DOHH2 (cell line): ENCODE measurements around the gene EN1.

ENCODE experiments used
- H3F3A ChIP-seq: fragments of 200-600 bp; sonication (generic), shearing (Covaris generic); 2 replicates; pipeline ENCODE4 v1.6.0; 2016; ENCODE audit warnings: antibody characterized with exemption, mild to moderate bottlenecking; ENCODE audit not compliant: control insufficient read depth, insufficient read depth
- H3K27ac ChIP-seq: fragments of 200-600 bp; sonication (generic); 2 replicates; pipeline ENCODE4 v1.5.1; 2014; ENCODE audit warnings: low read depth, mild to moderate bottlenecking, low read length, moderate library complexity
- H3K27me3 ChIP-seq: fragments of 200-600 bp; sonication (generic); 2 replicates; pipeline ENCODE4 v1.6.1; 2014; ENCODE audit warnings: mild to moderate bottlenecking, low read length, mixed read lengths; ENCODE audit not compliant: control insufficient read depth
- H3K36me3 ChIP-seq: fragments of 200-600 bp; sonication (generic); 2 replicates; pipeline ENCODE4 v1.6.1; 2014; ENCODE audit warnings: mild to moderate bottlenecking, low read length, moderate library complexity, mixed read lengths; ENCODE audit not compliant: control insufficient read depth
- H3K4me1 ChIP-seq: fragments of 200-600 bp; sonication (generic); 2 replicates; pipeline ENCODE4 v1.6.1; 2014; ENCODE audit warnings: mild to moderate bottlenecking, low read length, mixed read lengths; ENCODE audit not compliant: control insufficient read depth
- H3K4me2 ChIP-seq: fragments of 200-600 bp; sonication (generic); 2 replicates; pipeline ENCODE4 v1.6.0; 2014; ENCODE audit warnings: mild to moderate bottlenecking, low read length, moderate library complexity
- H3K4me3 ChIP-seq: fragments of 200-600 bp; sonication (generic); 2 replicates; pipeline ENCODE4 v1.5.1; 2014; ENCODE audit warnings: mild to moderate bottlenecking, low read length, mixed read lengths
- H3K79me2 ChIP-seq: fragments of 200-600 bp; sonication (generic); 2 replicates; pipeline ENCODE4 v1.6.1; 2014; ENCODE audit warnings: mild to moderate bottlenecking, low read length, mixed read lengths; ENCODE audit not compliant: control insufficient read depth
- H3K9me2 ChIP-seq: fragments of 200-600 bp; sonication (generic); replicated peaks from 2 replicates; pipeline ENCODE4 v1.6.1; 2014; ENCODE audit warnings: mild to moderate bottlenecking, low read length, mixed read lengths; ENCODE audit not compliant: control insufficient read depth
- H3K9me3 ChIP-seq: fragments of 200-600 bp; sonication (generic); 2 replicates; pipeline ENCODE4 v1.6.1; 2014; ENCODE audit warnings: antibody characterized with exemption, low read length, mixed read lengths; ENCODE audit not compliant: control insufficient read depth, insufficient read depth
- H4K20me1 ChIP-seq: fragments of 200-600 bp; sonication (generic); 2 replicates; pipeline ENCODE4 v1.6.0; 2014; ENCODE audit warnings: low read depth, mild to moderate bottlenecking, antibody characterized with exemption, low read length, moderate library complexity; ENCODE audit not compliant: control insufficient read depth, insufficient read depth
- EZH2phosphoT487 ChIP-seq: fragments of 200-600 bp; sonication (generic); IDR thresholded peaks from 2 replicates; pipeline ENCODE4 v1.6.1; 2017; ENCODE audit warnings: borderline replicate concordance, mild to moderate bottlenecking, antibody characterized with exemption, low read length, moderate library complexity, mixed read lengths
- TF ChIP-seq, protein P1 (sequence below): fragments of 200-600 bp; sonication (generic); IDR thresholded peaks from one replicate; pipeline ENCODE4 v1.5.1; 2014; ENCODE audit warnings: antibody characterized with exemption, mild to moderate bottlenecking, low read depth, low read length; ENCODE audit not compliant: poor library complexity, severe bottlenecking

EN1 gene

DNA sequence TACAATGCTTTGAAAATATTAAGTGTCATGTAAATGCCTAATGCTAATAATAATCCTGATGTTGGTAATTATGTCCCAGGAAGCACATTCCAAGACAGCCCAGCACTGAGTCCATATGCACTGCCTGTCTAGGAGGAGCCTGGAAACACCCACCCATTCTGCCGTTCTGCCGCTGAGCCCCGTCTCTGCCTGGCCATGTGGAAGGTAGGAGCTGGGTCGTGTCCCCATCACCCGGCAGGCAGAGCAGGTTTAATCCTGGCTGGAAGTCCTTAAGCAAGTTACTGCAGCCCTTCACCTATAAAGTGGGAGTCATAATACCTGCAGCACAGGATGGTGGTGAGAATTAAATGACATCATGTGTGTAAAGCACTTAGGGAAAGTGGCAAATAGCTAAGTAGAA, 13.1 kb upstream of the EN1 start:
- Histone ChIP-seq H3K9me3 (no peaks in the 10 kb centered on the region), H4K20me1 (no peaks in the 10 kb centered on the region), H3K4me3 (no peak overlapping the region), H3K9me2 (no peaks in the 10 kb centered on the region), H3K4me1 (peaks cover 2% of the 10 kb centered on the region; the same call in 1 of the 2 replicates), H3K27me3 (peaks cover 29% of the 10 kb centered on the region), H3K4me2 (no peak overlapping the region), H3K79me2 (no peaks in the 10 kb centered on the region), H3K27ac (no peak overlapping the region), H3F3A (no peaks in the 10 kb centered on the region), H3K36me3 (no peaks in the 10 kb centered on the region)
- TF ChIP-seq, protein P1, sequence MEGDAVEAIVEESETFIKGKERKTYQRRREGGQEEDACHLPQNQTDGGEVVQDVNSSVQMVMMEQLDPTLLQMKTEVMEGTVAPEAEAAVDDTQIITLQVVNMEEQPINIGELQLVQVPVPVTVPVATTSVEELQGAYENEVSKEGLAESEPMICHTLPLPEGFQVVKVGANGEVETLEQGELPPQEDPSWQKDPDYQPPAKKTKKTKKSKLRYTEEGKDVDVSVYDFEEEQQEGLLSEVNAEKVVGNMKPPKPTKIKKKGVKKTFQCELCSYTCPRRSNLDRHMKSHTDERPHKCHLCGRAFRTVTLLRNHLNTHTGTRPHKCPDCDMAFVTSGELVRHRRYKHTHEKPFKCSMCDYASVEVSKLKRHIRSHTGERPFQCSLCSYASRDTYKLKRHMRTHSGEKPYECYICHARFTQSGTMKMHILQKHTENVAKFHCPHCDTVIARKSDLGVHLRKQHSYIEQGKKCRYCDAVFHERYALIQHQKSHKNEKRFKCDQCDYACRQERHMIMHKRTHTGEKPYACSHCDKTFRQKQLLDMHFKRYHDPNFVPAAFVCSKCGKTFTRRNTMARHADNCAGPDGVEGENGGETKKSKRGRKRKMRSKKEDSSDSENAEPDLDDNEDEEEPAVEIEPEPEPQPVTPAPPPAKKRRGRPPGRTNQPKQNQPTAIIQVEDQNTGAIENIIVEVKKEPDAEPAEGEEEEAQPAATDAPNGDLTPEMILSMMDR = no peak
- no peak for TF ChIP-seq EZH2phosphoT487

DNA sequence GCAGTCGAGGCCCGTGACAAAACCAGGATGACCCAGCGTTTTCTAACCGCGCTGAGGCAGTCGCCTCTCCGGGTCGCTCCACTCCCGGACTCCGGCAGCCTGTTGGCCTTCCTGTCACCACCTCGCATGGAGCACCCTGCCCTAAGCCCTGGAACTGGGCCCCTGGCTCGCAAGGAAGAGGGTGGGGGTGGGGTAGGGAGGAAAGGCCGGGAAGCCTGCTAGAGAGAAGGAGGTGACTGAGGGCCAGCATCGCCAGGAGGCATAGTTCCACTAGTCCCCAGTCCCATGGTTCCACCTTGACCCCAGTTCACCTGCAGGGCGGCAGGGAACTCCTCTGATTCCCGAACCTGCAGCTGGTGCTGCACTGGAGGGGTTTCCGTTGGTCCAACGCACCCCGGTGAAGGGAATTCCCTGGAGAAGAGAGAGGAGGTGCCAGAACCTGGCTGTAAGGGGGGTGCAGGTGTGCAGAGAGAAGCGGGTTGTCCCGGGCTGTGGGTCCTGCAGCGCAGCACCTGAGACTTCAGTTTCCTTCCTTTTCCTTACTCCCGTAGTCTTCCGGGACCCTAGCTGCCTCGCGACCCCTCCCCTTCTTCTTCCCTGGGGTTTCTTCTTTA, 11.8 kb upstream of the EN1 start:
- no peaks in the 10 kb centered on the region for H3K9me2 ChIP-seq
- peaks cover 29% of the 10 kb centered on the region for H3K27me3 ChIP-seq
- TF ChIP-seq EZH2phosphoT487 = no peak
- TF ChIP-seq, protein P1 = no peak
- no peak overlapping the region for H3K4me3 ChIP-seq
- no peak overlapping the region for H3K27ac ChIP-seq
- no peaks in the 10 kb centered on the region for H4K20me1 ChIP-seq
- peaks cover 2% of the 10 kb centered on the region; the same call in 1 of the 2 replicates for H3K4me1 ChIP-seq
- H3K79me2 ChIP-seq = no peaks in the 10 kb centered on the region
- H3K4me2 ChIP-seq = no peak overlapping the region
- H3K36me3 ChIP-seq = no peaks in the 10 kb centered on the region
- no peaks in the 10 kb centered on the region for H3F3A ChIP-seq
- H3K9me3 ChIP-seq = no peaks in the 10 kb centered on the region

DNA sequence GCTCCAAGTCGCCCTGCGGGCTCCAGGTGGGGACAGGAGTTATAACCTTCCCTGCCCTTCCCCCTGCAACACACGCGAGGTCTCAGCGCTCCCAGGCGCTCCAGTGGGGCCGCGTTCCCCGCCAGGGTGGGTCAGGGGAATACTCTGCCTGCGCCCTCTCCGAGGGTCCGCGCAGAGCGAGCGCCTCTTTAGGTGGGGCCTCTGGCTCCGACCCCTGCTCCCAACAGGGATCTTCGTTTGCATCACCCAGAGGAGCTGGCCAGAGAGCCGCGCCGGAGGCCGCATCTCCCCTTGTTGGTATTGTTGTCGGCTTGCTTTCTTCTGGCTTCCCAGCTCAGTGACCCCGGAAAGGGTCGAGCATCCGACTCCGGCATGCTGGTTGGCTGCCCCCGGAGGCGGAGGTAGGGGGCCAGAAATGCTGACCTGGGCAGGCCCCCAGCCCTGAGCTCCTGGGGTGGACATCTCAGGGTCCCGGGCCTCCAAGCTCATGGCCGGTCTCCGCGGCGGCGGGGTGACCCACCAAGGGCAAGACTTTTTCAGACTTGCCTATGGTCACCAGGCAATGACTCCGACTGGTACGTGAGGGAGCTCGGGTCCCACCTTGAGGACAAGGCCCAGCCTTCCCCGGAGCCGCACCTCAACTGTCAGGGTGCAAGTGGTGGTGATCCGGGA, 11.2 kb upstream of the EN1 start:
- Histone ChIP-seq H3K27ac (no peak overlapping the region), H3K27me3 (peaks cover 29% of the 10 kb centered on the region), H3K9me2 (no peaks in the 10 kb centered on the region), H3K9me3 (no peaks in the 10 kb centered on the region), H3K36me3 (no peaks in the 10 kb centered on the region), H4K20me1 (no peaks in the 10 kb centered on the region), H3K4me3 (no peak overlapping the region), H3K4me2 (no peak overlapping the region), H3K4me1 (peaks cover 2% of the 10 kb centered on the region; the same call in 1 of the 2 replicates), H3F3A (no peaks in the 10 kb centered on the region), H3K79me2 (no peaks in the 10 kb centered on the region)
- TF ChIP-seq, protein P1 = no peak
- TF ChIP-seq EZH2phosphoT487 = no peak
